Neural progenitor cell (in vitro differentiated cells): ENCODE data around the gene ATP6V0E2.

Experiments used
- EZH2 ChIP-seq: fragments of 200-600 bp; sonication (generic); IDR thresholded peaks from 2 replicates; pipeline ENCODE4 v1.6.1; 2017; ENCODE audit warnings: antibody characterized with exemption, mild to moderate bottlenecking, moderate library complexity
- EZH2phosphoT487 ChIP-seq: fragments of 200-600 bp; sonication (generic); IDR thresholded peaks from 2 replicates; pipeline ENCODE4 v1.6.1; 2017; ENCODE audit warnings: antibody characterized with exemption
- TF ChIP-seq, protein P1 (sequence below): fragments of 200-600 bp; sonication (generic); IDR thresholded peaks from 2 replicates; pipeline ENCODE4 v1.5.1; 2017; ENCODE audit warnings: antibody characterized with exemption, mild to moderate bottlenecking

DNA sequence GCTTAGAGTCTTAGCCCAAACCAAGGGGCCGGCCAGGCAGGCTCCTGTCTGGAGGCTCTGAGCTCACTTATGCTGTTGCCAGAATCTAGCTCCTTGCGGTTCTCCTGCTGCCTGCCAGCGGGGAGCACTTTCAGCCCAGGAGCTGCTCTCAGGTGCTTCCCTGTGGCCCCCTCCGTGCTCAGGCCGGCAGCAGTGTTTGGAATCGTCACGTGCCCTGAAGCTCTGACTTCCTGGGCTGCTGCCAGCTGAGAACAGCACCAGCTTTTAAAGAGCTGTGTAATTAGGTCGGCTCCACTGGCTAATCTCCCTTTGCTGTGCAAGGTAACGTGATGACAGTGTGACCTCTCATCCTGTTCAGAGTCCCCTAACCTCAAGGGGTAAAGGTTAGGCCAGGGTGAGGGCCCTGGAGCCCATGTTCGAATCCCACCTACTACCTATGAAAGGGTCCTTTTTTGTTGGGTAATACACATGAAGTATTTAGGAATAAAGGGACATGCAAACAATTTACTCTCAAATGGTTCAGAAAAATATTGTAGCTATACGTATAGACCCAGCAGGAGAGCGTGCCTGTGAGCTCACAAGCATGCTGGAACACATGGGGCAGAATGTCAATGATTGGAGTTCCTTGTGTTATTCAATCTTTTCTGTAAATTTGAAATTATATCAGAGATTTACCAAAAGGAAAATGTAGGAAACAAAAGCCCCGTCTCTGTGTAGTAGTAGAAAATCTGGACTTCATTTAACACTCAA lies 19.0 kb upstream of the ATP6V0E2 start:
- TF ChIP-seq, protein P1, sequence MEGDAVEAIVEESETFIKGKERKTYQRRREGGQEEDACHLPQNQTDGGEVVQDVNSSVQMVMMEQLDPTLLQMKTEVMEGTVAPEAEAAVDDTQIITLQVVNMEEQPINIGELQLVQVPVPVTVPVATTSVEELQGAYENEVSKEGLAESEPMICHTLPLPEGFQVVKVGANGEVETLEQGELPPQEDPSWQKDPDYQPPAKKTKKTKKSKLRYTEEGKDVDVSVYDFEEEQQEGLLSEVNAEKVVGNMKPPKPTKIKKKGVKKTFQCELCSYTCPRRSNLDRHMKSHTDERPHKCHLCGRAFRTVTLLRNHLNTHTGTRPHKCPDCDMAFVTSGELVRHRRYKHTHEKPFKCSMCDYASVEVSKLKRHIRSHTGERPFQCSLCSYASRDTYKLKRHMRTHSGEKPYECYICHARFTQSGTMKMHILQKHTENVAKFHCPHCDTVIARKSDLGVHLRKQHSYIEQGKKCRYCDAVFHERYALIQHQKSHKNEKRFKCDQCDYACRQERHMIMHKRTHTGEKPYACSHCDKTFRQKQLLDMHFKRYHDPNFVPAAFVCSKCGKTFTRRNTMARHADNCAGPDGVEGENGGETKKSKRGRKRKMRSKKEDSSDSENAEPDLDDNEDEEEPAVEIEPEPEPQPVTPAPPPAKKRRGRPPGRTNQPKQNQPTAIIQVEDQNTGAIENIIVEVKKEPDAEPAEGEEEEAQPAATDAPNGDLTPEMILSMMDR = no peak
- TF ChIP-seq EZH2phosphoT487 = no peak
- TF ChIP-seq EZH2 = no peak
